Testis (tissue), 2 donors: Measurements from ENCODE around the gene KIFC3.

ENCODE experiments used
- POLR2A ChIP-seq: fragments of 450-650 bp; IDR thresholded peaks from one replicate; pipeline ENCODE4 v1.6.1; 2017; ENCODE audit warnings: antibody characterized with exemption, mild to moderate bottlenecking, moderate library complexity
- TF ChIP-seq, protein P1 (sequence below), 3 experiments: fragments of 450-650 bp in 2 of 3; fragments of 200-600 bp in 1 of 3; sonication (generic) in 1 of 3; IDR thresholded peaks; one replicate each; pipeline ENCODE4 v1.5.1; 2016 to 2019; ENCODE audit warnings: antibody characterized with exemption in 3 of 3, mild to moderate bottlenecking in 2 of 3, moderate library complexity in 1 of 3

DNA sequence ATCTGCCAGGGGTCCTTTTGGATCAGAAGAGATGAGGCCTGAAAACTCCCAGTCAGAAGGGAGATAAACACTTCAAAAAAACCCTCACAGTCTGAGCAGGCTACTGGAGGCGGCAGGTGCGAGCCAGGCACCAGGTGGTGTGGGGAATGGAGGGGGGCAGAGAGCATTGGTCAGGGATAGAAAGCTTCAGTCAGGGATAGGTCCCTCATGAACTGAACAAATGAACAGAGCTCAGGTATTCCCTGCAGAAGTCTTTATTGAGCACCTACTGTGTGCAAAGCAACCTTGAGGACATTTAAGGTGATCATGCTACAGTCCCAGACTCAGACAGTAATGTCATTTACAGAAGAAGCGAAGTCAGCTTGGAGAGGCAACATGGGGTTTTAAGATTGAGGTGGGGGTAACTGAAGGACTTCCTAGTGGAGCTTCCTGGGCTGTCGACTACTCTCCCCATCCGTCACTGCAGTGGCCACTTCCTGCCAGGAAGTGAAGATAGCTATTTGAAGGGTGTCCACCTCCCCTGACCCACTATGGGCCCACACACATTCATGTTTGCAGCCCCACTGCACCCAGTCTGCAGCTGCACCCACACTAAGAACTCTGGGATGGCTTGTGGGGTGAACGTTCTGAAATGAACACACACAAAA lies 3.2 kb downstream of the KIFC3 start:
- TF ChIP-seq, protein P1, sequence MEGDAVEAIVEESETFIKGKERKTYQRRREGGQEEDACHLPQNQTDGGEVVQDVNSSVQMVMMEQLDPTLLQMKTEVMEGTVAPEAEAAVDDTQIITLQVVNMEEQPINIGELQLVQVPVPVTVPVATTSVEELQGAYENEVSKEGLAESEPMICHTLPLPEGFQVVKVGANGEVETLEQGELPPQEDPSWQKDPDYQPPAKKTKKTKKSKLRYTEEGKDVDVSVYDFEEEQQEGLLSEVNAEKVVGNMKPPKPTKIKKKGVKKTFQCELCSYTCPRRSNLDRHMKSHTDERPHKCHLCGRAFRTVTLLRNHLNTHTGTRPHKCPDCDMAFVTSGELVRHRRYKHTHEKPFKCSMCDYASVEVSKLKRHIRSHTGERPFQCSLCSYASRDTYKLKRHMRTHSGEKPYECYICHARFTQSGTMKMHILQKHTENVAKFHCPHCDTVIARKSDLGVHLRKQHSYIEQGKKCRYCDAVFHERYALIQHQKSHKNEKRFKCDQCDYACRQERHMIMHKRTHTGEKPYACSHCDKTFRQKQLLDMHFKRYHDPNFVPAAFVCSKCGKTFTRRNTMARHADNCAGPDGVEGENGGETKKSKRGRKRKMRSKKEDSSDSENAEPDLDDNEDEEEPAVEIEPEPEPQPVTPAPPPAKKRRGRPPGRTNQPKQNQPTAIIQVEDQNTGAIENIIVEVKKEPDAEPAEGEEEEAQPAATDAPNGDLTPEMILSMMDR (IDR thresholded peaks at IDR 0.05), result no peak
- TF ChIP-seq POLR2A, result no peak
